Prostate gland (tissue), 2 donors: ENCODE results near the gene GFPT2.

Experiments
- POLR2AphosphoS5 ChIP-seq: sonication (generic); formaldehyde crosslinking; IDR thresholded peaks from one replicate; pipeline ENCODE4 v1.6.1; 2017; ENCODE audit warnings: antibody characterized with exemption
- TF ChIP-seq, protein P1 (sequence below), 4 experiments: fragments of 200-600 bp in 2 of 4; fragments of 450-650 bp in 2 of 4; sonication (generic) in 2 of 4; IDR thresholded peaks; 1 replicate in 3 of 4; 2 replicates in 1 of 4; pipeline ENCODE4 v1.5.1; 2016 to 2019; ENCODE audit warnings: antibody characterized with exemption in 4 of 4, mild to moderate bottlenecking in 2 of 4, moderate library complexity in 2 of 4

- TF ChIP-seq POLR2AphosphoS5, result no peak
- TF ChIP-seq, protein P1, sequence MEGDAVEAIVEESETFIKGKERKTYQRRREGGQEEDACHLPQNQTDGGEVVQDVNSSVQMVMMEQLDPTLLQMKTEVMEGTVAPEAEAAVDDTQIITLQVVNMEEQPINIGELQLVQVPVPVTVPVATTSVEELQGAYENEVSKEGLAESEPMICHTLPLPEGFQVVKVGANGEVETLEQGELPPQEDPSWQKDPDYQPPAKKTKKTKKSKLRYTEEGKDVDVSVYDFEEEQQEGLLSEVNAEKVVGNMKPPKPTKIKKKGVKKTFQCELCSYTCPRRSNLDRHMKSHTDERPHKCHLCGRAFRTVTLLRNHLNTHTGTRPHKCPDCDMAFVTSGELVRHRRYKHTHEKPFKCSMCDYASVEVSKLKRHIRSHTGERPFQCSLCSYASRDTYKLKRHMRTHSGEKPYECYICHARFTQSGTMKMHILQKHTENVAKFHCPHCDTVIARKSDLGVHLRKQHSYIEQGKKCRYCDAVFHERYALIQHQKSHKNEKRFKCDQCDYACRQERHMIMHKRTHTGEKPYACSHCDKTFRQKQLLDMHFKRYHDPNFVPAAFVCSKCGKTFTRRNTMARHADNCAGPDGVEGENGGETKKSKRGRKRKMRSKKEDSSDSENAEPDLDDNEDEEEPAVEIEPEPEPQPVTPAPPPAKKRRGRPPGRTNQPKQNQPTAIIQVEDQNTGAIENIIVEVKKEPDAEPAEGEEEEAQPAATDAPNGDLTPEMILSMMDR (IDR thresholded peaks at IDR 0.05), result no peak
Observed at GRCh38 chr5:180274695-180275094, 78.4 kb downstream of the GFPT2 start.
